LNCaP clone FGC (cell line): ENCODE data around the gene IQSEC3.

Experiments used
- DNase-seq: peaks from one replicate; pipeline ENCODE4 v3.0.0-alpha.2; 2011; ENCODE audit warnings: low read depth
- H3K4me3 ChIP-seq: 2 replicates; pipeline ENCODE4 v1.5.1; 2011; ENCODE audit warnings: mild to moderate bottlenecking, low read depth, low read length, control low read depth
- CTCF ChIP-seq: IDR thresholded peaks from 2 replicates; pipeline ENCODE4 v1.5.1; 2012; ENCODE audit warnings: mild to moderate bottlenecking; ENCODE audit not compliant: control insufficient read depth, insufficient read depth; ENCODE audit errors: extremely low read depth

The IQSEC3 gene

GRCh38 chr12:154058-154457, 87.5 kb downstream of the IQSEC3 start:
- H3K4me3 ChIP-seq = no peak overlapping the region
- no peak for DNase-seq
- no peak for TF ChIP-seq CTCF

GRCh38 chr12:155006-155405, 88.4 kb downstream of the IQSEC3 start:
- no peak for DNase-seq
- no peak for TF ChIP-seq CTCF
- H3K4me3 ChIP-seq = no peak overlapping the region

DNA sequence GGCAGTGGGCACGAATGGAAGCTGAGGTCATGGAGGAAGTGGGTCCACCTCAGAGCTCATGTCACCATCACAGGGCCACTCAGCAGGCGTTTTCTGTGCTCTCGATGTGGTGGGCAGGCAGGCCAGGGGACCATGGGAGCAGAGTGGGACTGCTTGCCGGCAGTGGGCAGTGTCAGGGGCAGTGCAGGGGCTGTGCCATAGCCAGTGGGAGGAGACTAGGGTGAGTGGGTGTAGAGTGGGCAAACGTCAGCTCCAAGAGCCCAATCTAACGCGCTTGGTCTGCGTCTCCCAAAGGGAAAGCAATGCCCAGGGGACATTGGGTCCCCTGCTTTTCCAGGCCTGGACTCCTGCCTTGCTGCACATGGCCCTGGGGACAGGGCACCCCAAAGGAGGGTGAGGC, 89.1 kb downstream of the IQSEC3 start:
- H3K4me3 ChIP-seq = no peak overlapping the region
- no peak for TF ChIP-seq CTCF
- no peak for DNase-seq

- DNase-seq = no peak
- no peak overlapping the region for H3K4me3 ChIP-seq
- no peak for TF ChIP-seq CTCF
Observed at GRCh38 chr12:156945-157344, 90.4 kb downstream of the IQSEC3 start.

- no peak for TF ChIP-seq CTCF
- no peak overlapping the region for H3K4me3 ChIP-seq
- no peak for DNase-seq
Observed at GRCh38 chr12:157644-158043, 91.1 kb downstream of the IQSEC3 start.

DNA sequence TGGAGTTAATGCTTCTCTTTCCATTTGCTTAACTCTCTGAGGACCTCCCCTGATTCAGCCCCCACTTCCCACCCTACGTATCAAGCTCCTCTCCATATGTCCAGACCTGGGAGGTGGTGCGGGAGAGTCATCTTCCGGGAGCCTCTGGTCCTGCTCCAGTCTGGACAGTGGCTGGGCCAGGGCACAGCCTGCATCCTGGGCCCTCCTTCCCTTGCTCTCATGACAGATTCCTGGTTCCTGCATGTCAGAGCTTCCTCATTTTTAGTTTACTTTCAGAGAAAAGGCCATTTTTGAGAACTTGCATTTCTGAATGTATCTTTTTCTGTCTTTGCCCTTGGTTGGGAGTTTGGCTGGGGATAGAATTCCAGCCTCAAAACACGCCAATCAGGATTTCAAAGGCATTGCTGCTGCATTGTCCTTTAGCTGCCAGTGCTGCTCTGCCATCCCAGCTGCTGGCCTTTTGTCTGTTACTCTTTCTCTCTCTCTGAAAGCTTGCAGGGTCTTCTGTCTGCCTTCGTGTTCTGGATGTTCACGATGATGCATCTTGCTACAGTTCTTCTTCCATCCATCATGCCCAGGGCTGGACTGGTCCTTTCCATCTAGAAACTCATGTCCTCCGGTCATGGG, 92.7 kb downstream of the IQSEC3 start:
- no peak for DNase-seq
- no peak overlapping the region for H3K4me3 ChIP-seq
- TF ChIP-seq CTCF = no peak

GRCh38 chr12:160858-161257, 94.3 kb downstream of the IQSEC3 start:
- TF ChIP-seq CTCF = no peak
- no peak overlapping the region for H3K4me3 ChIP-seq
- no peak for DNase-seq
